DND-41 (cell line): ENCODE data around the gene SUSD4.
A peak's percentile ranks its signal among the peaks of the same experiment; 100 is the strongest.

Experiments
- ATAC-seq: fragments of 200-7000 bp; cut with Tn5 transposase; 3 replicates; pipeline ENCODE4 v1.9.1; 2021; ENCODE audit warnings: low read depth; ENCODE audit not compliant: insufficient read depth
- DNase-seq: peaks from one replicate; pipeline ENCODE4 v3.0.0-alpha.2; 2020
- H2AFZ ChIP-seq: 2 replicates; pipeline ENCODE4 v1.6.0; 2012; ENCODE audit warnings: low read depth, low read length
- H3K27ac ChIP-seq: 2 replicates; pipeline ENCODE4 v1.5.1; 2012; ENCODE audit warnings: low read length, inconsistent platforms
- H3K27me3 ChIP-seq: fragments of 200-600 bp; sonication (generic); 2 replicates; pipeline ENCODE4 v1.6.0; 2012; ENCODE audit warnings: low read length, mild to moderate bottlenecking, inconsistent platforms; ENCODE audit not compliant: insufficient read depth, poor library complexity
- H3K36me3 ChIP-seq: 2 replicates; pipeline ENCODE4 v1.5.1; 2012; ENCODE audit warnings: low read length, inconsistent platforms; ENCODE audit not compliant: insufficient read depth
- H3K4me1 ChIP-seq: 2 replicates; pipeline ENCODE4 v1.5.1; 2012; ENCODE audit warnings: mild to moderate bottlenecking, low read length; ENCODE audit not compliant: insufficient read depth
- H3K4me2 ChIP-seq: 2 replicates; pipeline ENCODE4 v1.6.0; 2012; ENCODE audit warnings: mild to moderate bottlenecking, moderate library complexity, low read length, inconsistent platforms; ENCODE audit not compliant: insufficient read depth
- H3K4me3 ChIP-seq, 2 experiments: fragments of 200-600 bp in 1 of 2; shearing (Covaris generic) in 1 of 2; 2 replicates each; pipeline ENCODE4 v1.5.1; 2012 to 2016; ENCODE audit warnings: inconsistent platforms in 2 of 2, low read length in 2 of 2, mild to moderate bottlenecking in 2 of 2, low read depth in 1 of 2, moderate library complexity in 1 of 2
- H3K79me2 ChIP-seq: 2 replicates; pipeline ENCODE4 v1.6.0; 2012; ENCODE audit warnings: low read length, inconsistent platforms; ENCODE audit not compliant: insufficient read depth
- H3K9ac ChIP-seq: 2 replicates; pipeline ENCODE4 v1.6.0; 2012; ENCODE audit warnings: low read depth, mild to moderate bottlenecking, inconsistent platforms, low read length, moderate library complexity
- H3K9me3 ChIP-seq: 2 replicates; pipeline ENCODE4 v1.5.1; 2012; ENCODE audit warnings: low read length, moderate library complexity, mild to moderate bottlenecking, inconsistent platforms; ENCODE audit not compliant: insufficient read depth, severe bottlenecking
- H4K20me1 ChIP-seq: 2 replicates; pipeline ENCODE4 v1.6.0; 2012; ENCODE audit warnings: low read length; ENCODE audit not compliant: insufficient read depth
- EZH2 ChIP-seq: IDR thresholded peaks from 3 replicates; pipeline ENCODE4 v1.6.1; 2012; ENCODE audit warnings: borderline replicate concordance, low read depth, mild to moderate bottlenecking, moderate library complexity, low read length, inconsistent platforms; ENCODE audit not compliant: severe bottlenecking
- TF ChIP-seq, protein P1 (sequence below): IDR thresholded peaks from 2 replicates; pipeline ENCODE4 v1.5.1; 2012; ENCODE audit warnings: borderline replicate concordance, low read length, moderate library complexity, mild to moderate bottlenecking; ENCODE audit not compliant: poor library complexity, severe bottlenecking; ENCODE audit errors: extremely low read depth

SUSD4 gene

DNA sequence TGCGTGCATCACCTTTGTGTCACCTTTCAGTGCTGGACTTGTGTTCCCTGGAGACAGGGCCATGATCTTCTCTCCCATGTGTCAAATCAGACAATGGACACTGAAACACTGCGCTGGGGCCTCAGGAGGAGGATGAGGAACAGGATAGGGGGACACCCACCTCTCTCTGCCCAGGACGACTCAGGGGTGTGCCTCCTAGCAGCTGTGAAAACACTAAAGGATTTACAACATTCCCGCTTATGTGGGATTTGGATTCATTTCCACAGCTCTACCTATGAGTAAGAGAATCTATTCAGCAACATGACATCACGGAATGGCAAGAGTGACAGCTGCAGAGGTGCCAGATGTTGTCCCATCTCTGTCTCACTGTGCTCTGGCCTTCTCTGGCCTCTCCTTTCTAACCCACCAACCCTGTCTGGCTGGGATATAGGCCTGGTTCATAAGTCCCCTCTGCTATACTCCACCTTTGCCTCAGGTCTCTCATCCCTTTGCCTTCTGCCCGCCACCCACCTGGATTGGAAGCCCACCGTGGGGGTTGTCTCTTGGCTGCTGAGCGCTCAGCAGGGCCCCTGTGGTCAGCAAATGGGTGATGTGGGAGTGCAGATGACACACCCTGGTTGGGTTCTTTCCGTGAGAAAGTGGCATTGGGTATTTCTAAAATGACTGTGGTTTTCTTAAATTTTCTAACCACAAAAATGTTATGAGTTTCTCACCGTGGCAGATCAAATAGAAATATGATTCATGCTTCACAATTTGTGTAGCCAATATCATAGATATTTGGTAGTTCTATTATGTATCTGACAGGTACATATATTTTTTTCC is 173.9 kb downstream of the SUSD4 start:
- Histone ChIP-seq H3K27ac (no peak overlapping the region), H3K27me3 (no peaks in the 10 kb centered on the region), H3K4me1 (peaks cover 12% of the 10 kb centered on the region), H4K20me1 (no peaks in the 10 kb centered on the region), H2AFZ (no peak overlapping the region), H3K4me3 (no peak overlapping the region), H3K36me3 (no peaks in the 10 kb centered on the region), H3K9me3 (no peaks in the 10 kb centered on the region), H3K79me2 (no peaks in the 10 kb centered on the region), H3K4me2 (no peak overlapping the region), H3K9ac (no peak overlapping the region)
- peak; percentile 67 for DNase-seq
- ATAC-seq = peak; percentile 89
- TF ChIP-seq, protein P1, sequence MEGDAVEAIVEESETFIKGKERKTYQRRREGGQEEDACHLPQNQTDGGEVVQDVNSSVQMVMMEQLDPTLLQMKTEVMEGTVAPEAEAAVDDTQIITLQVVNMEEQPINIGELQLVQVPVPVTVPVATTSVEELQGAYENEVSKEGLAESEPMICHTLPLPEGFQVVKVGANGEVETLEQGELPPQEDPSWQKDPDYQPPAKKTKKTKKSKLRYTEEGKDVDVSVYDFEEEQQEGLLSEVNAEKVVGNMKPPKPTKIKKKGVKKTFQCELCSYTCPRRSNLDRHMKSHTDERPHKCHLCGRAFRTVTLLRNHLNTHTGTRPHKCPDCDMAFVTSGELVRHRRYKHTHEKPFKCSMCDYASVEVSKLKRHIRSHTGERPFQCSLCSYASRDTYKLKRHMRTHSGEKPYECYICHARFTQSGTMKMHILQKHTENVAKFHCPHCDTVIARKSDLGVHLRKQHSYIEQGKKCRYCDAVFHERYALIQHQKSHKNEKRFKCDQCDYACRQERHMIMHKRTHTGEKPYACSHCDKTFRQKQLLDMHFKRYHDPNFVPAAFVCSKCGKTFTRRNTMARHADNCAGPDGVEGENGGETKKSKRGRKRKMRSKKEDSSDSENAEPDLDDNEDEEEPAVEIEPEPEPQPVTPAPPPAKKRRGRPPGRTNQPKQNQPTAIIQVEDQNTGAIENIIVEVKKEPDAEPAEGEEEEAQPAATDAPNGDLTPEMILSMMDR = no peak
- TF ChIP-seq EZH2 = no peak

DNA sequence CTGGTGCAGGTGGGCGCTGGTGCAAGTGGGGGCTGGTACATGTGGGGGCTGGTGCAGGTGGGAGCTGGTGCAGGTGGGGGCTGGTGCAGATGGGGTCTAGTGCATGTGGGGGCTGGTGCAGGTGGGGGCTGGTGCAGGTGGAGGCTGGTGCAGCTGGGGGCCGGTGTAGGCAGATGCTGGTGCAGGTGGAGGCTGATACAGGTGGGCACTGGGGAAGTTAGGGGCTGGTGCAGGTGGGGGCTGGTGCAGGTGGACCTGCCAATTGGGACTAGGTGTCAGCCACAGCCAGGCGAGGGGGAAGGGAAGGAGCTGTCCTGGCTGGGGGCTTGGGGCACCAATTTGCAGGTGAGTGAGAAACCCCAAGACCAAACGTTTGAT is 174.5 kb downstream of the SUSD4 start:
- no peak for TF ChIP-seq EZH2
- TF ChIP-seq, protein P1 = no peak
- no peaks in the 10 kb centered on the region for H3K79me2 ChIP-seq
- H3K4me3 ChIP-seq = no peak overlapping the region
- H3K9me3 ChIP-seq = no peaks in the 10 kb centered on the region
- H3K27ac ChIP-seq = no peak overlapping the region
- H4K20me1 ChIP-seq = no peaks in the 10 kb centered on the region
- H3K9ac ChIP-seq = no peak overlapping the region
- H2AFZ ChIP-seq = no peak overlapping the region
- no peaks in the 10 kb centered on the region for H3K36me3 ChIP-seq
- no peaks in the 10 kb centered on the region for H3K27me3 ChIP-seq
- DNase-seq = no peak
- no peak for ATAC-seq
- no peak overlapping the region for H3K4me2 ChIP-seq
- peaks cover 12% of the 10 kb centered on the region for H3K4me1 ChIP-seq

DNA sequence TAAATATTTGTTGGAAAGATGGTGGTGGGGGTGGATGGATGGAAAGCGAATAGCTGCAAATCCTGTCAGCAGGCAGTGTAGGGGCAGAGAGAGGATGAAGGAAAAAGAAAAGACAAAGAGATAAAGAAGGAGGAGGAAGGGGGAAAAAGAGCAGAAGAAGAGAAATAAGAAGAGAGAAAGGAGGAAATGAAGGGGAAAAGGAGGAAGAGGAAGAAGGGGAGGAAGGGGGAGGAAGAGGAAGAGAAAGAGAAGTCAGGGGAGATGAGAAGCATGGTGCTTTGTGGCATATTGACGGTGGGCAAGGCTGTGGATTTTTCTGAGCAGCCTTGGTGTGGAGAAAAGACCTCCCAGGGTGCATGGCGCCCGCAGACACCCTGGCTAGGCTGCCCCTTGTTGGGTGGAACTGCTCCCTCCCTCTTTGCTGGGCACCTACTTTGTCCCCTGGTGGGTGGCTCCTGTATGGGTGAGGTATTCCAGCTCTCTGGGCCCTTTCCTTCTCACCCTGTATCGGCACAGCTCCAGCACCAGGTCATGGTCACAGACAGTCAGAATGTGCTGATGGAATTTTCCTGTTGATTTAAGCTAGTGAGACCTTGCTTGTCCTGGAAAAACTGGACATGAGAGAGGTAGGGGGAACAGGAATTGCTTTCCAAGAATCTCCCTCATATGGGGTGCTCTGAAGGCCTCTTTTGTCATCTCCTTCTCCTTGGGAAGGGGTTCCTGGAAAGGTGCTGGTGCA is 175.2 kb downstream of the SUSD4 start:
- H4K20me1 ChIP-seq = no peaks in the 10 kb centered on the region
- H3K9ac ChIP-seq = no peak overlapping the region
- no peaks in the 10 kb centered on the region for H3K27me3 ChIP-seq
- no peak overlapping the region for H3K4me2 ChIP-seq
- TF ChIP-seq, protein P1 = no peak
- no peaks in the 10 kb centered on the region for H3K9me3 ChIP-seq
- H3K27ac ChIP-seq = no peak overlapping the region
- H3K4me3 ChIP-seq = no peak overlapping the region
- H3K4me1 ChIP-seq = peaks cover 12% of the 10 kb centered on the region
- DNase-seq (no peak), ATAC-seq (no peak)
- no peaks in the 10 kb centered on the region for H3K36me3 ChIP-seq
- no peak overlapping the region for H2AFZ ChIP-seq
- H3K79me2 ChIP-seq = no peaks in the 10 kb centered on the region
